GM21737 (cell line): Measurements from ENCODE around the gene PLEKHG4B.
"Not testable (repeated sequence)": the region's sequence is repeated elsewhere in the genome, so short reads cannot be mapped to it uniquely, and the experiment has no call there.

Experiments used
- ATAC-seq: cut with Tn5 transposase; IDR thresholded peaks from one replicate; pipeline ENCODE4 v1.9.1; 2021; ENCODE audit warnings: mild to moderate bottlenecking, moderate library complexity; ENCODE audit not compliant: unreplicated experiment

PLEKHG4B gene

DNA sequence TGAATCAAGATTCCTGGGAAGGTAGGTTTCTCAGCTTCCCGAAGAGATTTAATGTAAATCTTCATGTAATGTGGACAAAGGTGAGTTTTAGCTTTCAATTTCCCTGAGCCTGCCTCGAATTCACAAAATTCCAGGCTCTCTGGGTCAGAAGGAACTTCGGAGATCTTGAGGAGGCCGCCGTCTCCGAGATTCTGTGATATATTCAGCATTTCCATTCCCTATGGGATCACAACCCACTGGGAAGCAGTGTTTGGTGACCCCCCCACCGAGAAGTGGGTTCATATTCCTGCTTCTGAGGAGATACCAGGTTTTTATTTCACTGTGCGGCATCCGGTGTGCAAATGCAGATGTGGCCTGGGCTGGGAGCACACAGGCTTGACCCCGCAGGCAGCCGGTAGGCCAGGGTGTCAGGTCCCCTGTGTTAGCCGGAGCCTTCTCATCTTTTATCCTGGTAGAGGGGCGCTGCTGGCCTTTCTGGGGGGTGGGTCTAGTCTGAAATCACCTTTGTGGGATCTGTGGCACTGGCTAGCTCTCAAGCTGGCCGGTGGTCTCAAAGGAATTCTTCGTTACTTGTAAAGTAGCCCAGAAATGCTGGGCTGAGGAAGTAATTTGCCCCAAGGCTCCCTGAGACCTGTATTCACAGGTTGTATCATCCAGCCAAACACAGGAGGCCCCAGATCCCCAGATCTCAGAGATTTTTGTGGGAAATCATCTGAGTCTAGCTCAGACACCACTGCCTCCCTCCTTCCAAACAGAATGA, 1.4 kb downstream of the PLEKHG4B start:
- ATAC-seq = no peak

- ATAC-seq = no peak
Observed at GRCh38 chr5:94113-94892, 2.3 kb downstream of the PLEKHG4B start.

GRCh38 chr5:95241-95980, 3.4 kb downstream of the PLEKHG4B start:
- no peak for ATAC-seq

DNA sequence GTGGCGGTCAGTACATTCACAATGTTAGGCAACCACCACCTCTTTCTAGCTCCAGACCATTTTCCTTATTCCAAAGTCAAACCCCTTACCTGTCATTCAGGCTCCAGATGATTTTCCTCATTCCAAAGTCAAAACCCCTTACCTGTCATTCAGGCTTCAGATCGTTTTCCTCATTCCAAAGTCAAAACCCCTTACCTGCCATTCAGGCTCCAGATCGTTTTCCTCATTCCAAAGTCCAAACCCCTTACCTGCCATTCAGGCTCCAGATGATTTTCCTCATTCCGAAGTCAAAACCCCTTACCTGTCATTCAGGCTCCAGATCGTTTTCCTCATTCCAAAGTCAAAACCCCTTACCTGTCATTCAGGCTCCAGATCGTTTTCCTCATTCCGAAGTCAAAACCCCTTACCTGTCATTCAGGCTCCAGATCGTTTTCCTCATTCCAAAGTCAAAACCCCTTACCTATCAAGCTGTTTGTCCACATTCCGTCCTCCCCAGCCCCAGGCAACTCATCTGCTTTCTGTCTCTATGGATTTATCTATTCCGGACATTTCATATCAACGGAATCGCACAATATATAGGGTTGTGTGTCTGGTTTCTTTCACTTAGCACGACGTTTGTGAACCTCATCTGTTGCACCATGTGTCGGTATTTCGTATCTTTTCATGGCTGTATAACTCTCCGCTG, 5.2 kb downstream of the PLEKHG4B start:
- no peak for ATAC-seq

- no peak for ATAC-seq
Observed at GRCh38 chr5:99815-100214, 7.8 kb downstream of the PLEKHG4B start.

DNA sequence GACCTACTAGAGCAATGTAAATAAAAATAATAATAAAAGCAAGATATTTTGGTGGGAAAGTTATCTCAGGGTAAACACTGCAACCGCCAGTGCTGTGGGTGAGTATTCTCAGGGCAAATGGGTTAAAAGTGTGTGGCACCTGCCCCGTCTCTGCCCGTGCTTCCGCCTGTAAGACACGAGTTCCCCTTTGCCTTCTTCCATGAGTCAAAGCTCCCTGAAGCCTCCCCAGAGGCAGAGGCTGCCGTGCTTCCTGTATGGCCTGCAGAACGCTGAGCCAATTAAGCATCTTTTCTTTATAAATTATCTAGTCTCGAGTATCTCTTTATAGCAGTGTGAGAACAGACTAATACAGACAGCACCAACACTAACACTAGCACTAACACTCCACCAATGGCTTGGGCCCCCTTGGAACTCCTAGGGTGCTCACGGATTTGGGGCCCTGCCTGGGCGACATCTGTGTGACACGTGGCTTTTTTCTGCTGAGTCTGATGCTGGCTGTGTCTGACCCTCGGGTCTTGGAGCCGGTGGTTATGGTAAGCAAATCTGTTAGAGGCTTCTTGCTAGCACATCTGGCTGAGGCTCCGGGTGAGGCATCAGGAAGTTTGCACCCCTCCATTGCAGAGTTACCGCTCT, 10.6 kb downstream of the PLEKHG4B start:
- no peak for ATAC-seq

DNA sequence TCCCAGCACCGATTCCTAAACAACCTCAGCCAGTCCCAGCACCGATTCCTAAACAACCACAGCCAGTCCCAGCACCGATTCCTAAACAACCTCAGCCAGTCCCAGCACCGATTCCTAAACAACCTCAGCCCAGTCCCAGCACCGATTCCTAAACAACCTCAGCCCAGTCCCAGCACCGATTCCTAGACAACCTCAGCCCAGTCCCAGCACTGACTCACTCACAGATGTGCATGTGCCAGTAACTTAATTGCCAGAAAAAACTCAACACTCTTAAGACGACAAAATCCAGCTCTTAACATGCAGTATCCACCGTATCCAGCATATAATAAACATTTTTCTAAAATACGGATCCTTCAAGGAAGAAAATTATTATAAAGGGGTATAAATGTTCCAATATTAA, 12.1 kb downstream of the PLEKHG4B start:
- ATAC-seq = not testable (repeated sequence)

- ATAC-seq = no peak
Observed at GRCh38 chr5:104778-105296, 12.9 kb downstream of the PLEKHG4B start.

DNA sequence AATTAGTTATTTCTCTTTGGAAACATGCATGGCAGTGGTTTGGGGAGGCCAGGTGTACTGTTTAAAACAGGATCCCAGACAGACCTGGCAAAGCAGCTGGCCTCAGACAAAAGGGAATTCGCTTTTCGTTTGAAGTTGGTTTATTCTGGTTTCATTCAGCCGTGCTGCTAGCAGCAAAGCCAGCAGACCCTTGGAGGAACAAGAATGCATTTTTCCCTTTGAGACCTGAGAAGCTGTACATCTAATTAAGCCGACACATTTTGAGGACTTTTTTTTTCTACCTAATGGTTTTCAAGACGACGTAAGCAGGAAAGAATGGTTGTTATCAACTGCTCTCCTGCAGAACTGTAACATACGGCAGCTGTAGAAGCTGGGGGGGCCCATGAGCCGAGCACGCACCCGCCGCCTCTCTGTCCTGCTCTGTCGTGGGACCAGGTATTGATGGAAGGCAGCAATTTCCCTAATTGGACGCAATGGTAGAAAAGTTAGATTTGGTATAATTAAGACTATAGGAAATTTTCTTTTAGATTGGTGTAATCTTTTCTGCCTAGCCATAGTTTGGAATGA, 13.6 kb downstream of the PLEKHG4B start:
- no peak for ATAC-seq

GRCh38 chr5:106587-106986, 14.6 kb downstream of the PLEKHG4B start:
- no peak for ATAC-seq

DNA sequence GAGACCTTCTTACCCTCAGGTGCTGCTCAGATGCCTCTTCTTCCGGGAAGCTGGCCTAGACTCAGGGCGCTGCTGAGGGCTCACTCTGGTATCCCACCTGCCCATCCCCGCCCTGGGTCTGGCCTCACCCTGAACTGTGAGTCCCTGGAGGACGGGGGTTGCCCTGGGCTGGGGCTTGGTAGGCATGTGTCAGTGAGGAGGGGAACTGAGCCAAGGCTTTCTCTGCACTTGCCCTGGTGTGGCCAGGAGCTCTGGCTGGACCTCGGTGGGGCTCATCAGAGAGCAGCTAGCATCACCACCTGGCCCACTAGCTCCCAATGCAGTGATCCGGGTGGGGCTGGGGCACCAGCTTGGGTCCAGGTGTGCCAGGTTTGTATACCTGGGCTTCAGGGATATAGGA, 15.6 kb downstream of the PLEKHG4B start:
- no peak for ATAC-seq

DNA sequence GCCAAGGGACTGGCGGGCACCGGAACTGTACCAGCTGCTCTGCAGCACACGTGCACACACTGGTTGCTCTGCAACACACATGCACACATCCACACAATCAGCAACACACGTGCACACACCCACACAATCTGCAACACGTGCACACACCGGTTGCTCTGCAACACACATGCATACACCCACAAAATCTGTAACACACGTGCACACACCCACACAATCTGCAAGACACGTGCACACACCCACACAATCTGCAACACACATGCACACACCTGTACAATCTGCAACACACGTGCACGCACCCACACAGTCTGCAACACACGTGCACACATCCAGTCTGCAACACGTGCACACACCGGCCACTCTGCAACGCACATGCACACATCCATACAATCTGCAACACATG, 17.9 kb downstream of the PLEKHG4B start:
- no peak for ATAC-seq

DNA sequence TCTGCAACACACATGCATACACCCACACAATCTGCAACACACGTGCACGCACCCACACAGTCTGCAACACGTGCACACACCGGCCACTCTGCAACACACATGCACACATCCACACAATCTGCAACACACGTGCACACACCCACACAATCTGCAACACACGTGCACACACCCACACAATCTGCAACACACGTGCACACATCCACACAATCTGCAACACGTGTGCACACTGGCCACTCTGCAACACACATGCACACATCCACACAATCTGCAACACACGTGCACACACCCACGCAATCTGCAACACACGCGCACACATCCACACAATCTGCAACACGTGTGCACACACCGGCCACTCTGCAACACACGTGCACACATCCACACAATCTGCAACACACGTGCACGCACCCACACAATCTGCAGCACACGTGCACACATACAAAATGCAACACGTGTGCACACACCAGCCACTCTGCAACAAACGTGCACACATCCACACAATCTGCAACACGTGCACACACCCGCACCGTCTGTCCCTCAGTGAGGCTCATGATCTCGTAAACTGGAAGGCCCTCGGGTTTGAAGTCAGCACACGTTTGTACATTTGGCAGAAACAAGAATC, 18.4 kb downstream of the PLEKHG4B start:
- ATAC-seq = no peak

- no peak for ATAC-seq
Observed at GRCh38 chr5:111171-111570, 19.2 kb downstream of the PLEKHG4B start.

DNA sequence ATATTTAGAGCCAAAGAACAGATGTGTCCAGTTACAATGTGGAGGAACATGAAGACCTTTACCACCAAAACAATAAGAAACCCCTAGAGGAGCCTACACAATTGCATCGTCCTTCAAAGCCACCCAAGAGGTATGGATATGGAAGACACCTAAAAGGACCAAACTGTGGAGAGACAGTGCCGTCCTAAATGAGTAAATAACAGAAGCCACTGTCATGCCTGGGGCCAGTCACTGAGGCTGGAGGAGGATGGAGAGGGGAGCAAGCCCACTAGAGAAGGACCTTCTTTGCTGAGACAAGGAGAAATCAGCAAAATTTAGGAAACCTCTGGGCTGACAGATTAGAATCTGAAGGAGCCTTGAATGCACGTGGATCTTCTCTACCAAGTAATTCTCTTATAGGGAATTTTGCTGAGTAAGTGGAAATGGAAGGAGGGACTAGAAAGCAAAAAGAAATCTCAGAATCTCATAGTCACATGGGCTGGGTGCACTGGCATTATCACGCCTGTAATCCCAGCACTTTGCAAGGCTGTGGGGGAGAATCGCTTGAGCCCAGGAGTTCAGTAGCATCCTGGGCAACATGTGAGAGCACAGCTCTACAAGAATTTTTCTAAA, 27.6 kb downstream of the PLEKHG4B start:
- ATAC-seq = no peak

GRCh38 chr5:121432-121831, 29.5 kb downstream of the PLEKHG4B start:
- ATAC-seq = no peak

DNA sequence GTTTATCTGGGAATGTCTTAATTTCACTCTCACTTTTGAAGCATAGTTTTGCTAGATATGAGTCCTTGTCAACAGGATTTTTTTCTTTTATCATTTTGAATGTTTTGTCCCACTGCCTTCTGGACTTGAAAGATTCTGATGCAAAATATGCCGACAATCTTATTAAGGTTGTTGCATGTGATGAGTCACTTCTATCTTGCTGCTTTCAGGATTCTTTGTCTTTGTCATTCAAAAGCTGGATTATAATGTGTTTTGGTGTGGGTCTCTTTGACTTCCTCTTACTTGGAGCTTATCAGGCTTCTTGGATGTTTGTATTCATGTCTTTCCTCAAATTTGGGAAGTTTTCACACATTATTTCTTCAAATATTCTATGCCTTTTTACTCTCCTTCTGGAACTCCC, 33.8 kb downstream of the PLEKHG4B start:
- no peak for ATAC-seq

DNA sequence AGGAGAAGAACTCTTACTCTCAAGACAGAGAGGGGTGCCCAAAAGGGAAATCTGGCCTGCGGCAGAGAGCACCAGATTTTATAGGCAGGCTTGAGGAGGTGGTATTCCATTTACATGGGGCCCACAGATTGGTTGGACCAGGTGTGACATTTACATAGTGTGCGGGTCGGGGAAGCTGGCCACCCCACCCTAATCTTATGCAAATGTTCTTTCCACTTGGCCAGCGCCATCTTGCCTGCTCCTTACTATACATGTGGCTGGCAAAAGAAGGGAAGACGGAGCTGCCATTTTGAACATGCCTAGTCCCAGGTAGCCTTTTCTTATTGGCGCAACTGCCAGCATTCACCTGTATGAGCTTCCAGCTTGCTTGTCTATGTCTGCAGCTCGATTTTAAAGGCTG, 34.8 kb downstream of the PLEKHG4B start:
- no peak for ATAC-seq

DNA sequence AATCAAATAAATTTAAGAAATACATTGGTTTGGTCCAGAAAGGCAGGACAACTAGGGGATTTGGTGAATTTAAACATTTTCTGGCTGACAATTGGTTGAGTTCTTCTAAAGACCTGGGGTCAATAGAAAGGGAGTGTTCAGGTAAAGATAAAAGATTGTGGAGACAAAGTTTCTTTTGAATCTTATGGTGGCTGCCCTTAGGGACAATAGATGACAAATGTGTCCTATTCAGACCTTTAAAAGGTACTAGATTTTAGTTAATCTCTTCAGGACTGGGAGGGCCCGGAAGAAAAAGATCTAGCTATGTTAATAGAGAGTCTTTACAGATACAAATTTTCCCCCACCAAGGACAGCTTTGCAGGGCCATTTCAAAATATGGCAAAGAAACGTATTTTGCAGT, 35.9 kb downstream of the PLEKHG4B start:
- no peak for ATAC-seq
